HEK293 (cell line): ENCODE data around the gene DDR2.
A peak's percentile ranks its signal among the peaks of the same experiment; 100 is the strongest.

Experiments used
- KLF16 ChIP-seq: fragments of 450-650 bp; formaldehyde crosslinking; IDR thresholded peaks from 2 replicates; pipeline ENCODE4 v1.5.1; 2017; ENCODE audit warnings: missing biosample characterization, missing genetic modification characterization
- KLF8 ChIP-seq: fragments of 450-650 bp; formaldehyde crosslinking; IDR thresholded peaks from 2 replicates; pipeline ENCODE4 v1.5.1; 2016; ENCODE audit warnings: missing biosample characterization, missing genetic modification characterization
- OSR2 ChIP-seq: fragments of 450-650 bp; formaldehyde crosslinking; IDR thresholded peaks from 2 replicates; pipeline ENCODE4 v1.5.1; 2016; ENCODE audit warnings: missing biosample characterization, missing genetic modification characterization
- REPIN1 ChIP-seq: fragments of 450-650 bp; formaldehyde crosslinking; IDR thresholded peaks from 2 replicates; pipeline ENCODE4 v1.5.1; 2017; ENCODE audit warnings: missing biosample characterization, missing genetic modification characterization, low read depth
- SCRT1 ChIP-seq: fragments of 450-650 bp; formaldehyde crosslinking; IDR thresholded peaks from 2 replicates; pipeline ENCODE4 v1.5.1; 2016; ENCODE audit warnings: missing biosample characterization, missing genetic modification characterization, borderline replicate concordance
- ZNF138 ChIP-seq: fragments of 450-650 bp; formaldehyde crosslinking; IDR thresholded peaks from 2 replicates; pipeline ENCODE4 v1.5.1; 2016; ENCODE audit warnings: missing biosample characterization, missing genetic modification characterization, borderline replicate concordance
- ZNF155 ChIP-seq: fragments of 450-650 bp; formaldehyde crosslinking; IDR thresholded peaks from 2 replicates; pipeline ENCODE4 v1.5.1; 2016; ENCODE audit warnings: missing biosample characterization, missing genetic modification characterization
- ZNF214 ChIP-seq: fragments of 450-650 bp; formaldehyde crosslinking; IDR thresholded peaks from 2 replicates; pipeline ENCODE4 v1.5.1; 2017; ENCODE audit warnings: missing biosample characterization, mild to moderate bottlenecking, missing genetic modification characterization, borderline replicate concordance
- ZNF324 ChIP-seq: fragments of 450-650 bp; formaldehyde crosslinking; IDR thresholded peaks from 2 replicates; pipeline ENCODE4 v1.5.1; 2016; ENCODE audit warnings: missing biosample characterization, missing genetic modification characterization
- ZNF560 ChIP-seq: fragments of 450-650 bp; formaldehyde crosslinking; IDR thresholded peaks from 2 replicates; pipeline ENCODE4 v1.5.1; 2017; ENCODE audit warnings: missing biosample characterization, missing genetic modification characterization, borderline replicate concordance
- ZNF561 ChIP-seq: fragments of 450-650 bp; IDR thresholded peaks from 2 replicates; pipeline ENCODE4 v1.5.1; 2018; ENCODE audit warnings: missing biosample characterization, missing genetic modification characterization, borderline replicate concordance
- ZNF624 ChIP-seq: fragments of 450-650 bp; formaldehyde crosslinking; IDR thresholded peaks from 2 replicates; pipeline ENCODE4 v1.5.1; 2017; ENCODE audit warnings: missing biosample characterization, missing genetic modification characterization
- ZNF626 ChIP-seq: fragments of 450-650 bp; sonication (Bioruptor Pico); formaldehyde crosslinking; IDR thresholded peaks from 2 replicates; pipeline ENCODE4 v1.5.1; 2018; ENCODE audit warnings: missing biosample characterization, missing genetic modification characterization, inconsistent platforms
- ZNF664 ChIP-seq: fragments of 450-650 bp; formaldehyde crosslinking; IDR thresholded peaks from 2 replicates; pipeline ENCODE4 v1.5.1; 2016; ENCODE audit warnings: missing biosample characterization, missing genetic modification characterization
- ZSCAN16 ChIP-seq: fragments of 450-650 bp; formaldehyde crosslinking; IDR thresholded peaks from 2 replicates; pipeline ENCODE4 v1.5.1; 2016; ENCODE audit warnings: missing biosample characterization, missing genetic modification characterization
- TF ChIP-seq, protein P1 (sequence below): fragments of 450-650 bp; formaldehyde crosslinking; conservative IDR thresholded peaks from 2 replicates; pipeline ENCODE4 v1.5.1; 2016; ENCODE audit warnings: low read depth, missing biosample characterization, missing genetic modification characterization
- TF ChIP-seq, protein P2 (sequence below): fragments of 450-650 bp; formaldehyde crosslinking; IDR thresholded peaks from 2 replicates; pipeline ENCODE4 v1.5.1; 2016; ENCODE audit warnings: missing biosample characterization, missing genetic modification characterization
- TF ChIP-seq, protein P3 (sequence below): fragments of 450-650 bp; formaldehyde crosslinking; IDR thresholded peaks from 2 replicates; pipeline ENCODE4 v1.5.1; 2016; ENCODE audit warnings: missing biosample characterization, missing genetic modification characterization
- TF ChIP-seq, protein P4 (sequence below): fragments of 450-650 bp; formaldehyde crosslinking; IDR thresholded peaks from 2 replicates; pipeline ENCODE4 v1.5.1; 2016; ENCODE audit warnings: missing biosample characterization, missing genetic modification characterization, low read depth
- TF ChIP-seq, protein P5 (sequence below): fragments of 450-650 bp; formaldehyde crosslinking; IDR thresholded peaks from 2 replicates; pipeline ENCODE4 v1.5.1; 2017; ENCODE audit warnings: missing biosample characterization, missing genetic modification characterization
- TF ChIP-seq, protein P6 (sequence below): fragments of 450-650 bp; formaldehyde crosslinking; IDR thresholded peaks from 2 replicates; pipeline ENCODE4 v1.5.1; 2016; ENCODE audit warnings: missing biosample characterization, missing genetic modification characterization, borderline replicate concordance

The DDR2 gene

DNA sequence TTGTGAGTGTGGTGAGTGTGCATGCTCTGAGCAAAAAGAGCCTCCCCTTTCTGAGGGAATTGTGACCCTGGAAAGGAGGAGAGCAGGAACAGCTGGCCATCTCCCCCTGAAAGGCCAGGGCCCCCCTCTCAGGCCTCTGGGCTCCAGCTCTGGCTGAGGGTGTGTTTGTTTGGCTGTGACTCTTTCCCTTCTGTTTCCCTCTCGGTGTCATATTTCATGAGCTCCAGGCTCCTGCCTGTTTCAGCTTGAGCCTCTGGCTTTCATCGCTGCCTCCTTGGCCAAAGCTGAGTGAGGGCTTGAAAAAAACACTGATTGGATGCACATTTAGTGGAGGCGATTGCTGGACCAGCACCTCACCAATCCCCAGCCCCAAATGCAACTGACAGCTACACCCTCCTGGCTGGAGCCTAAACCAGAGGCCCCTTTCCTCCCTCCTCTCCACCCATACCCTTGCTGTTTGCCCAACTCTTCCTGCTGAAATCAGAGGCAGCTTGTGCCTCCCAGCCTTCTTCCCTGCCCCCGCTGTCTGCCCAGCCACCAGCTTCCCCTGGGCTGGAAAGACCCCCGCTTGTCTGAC, 64.1 kb downstream of the DDR2 start (continued):
- TF ChIP-seq ZNF214 (tag by site-specific recombination) = no peak
- peak; percentile 65 for TF ChIP-seq OSR2
- TF ChIP-seq ZNF664 (tag by site-specific recombination) = no peak
- peak; percentile 85; the same call in 1 of the 2 replicates for TF ChIP-seq ZNF561
- TF ChIP-seq, protein P1, sequence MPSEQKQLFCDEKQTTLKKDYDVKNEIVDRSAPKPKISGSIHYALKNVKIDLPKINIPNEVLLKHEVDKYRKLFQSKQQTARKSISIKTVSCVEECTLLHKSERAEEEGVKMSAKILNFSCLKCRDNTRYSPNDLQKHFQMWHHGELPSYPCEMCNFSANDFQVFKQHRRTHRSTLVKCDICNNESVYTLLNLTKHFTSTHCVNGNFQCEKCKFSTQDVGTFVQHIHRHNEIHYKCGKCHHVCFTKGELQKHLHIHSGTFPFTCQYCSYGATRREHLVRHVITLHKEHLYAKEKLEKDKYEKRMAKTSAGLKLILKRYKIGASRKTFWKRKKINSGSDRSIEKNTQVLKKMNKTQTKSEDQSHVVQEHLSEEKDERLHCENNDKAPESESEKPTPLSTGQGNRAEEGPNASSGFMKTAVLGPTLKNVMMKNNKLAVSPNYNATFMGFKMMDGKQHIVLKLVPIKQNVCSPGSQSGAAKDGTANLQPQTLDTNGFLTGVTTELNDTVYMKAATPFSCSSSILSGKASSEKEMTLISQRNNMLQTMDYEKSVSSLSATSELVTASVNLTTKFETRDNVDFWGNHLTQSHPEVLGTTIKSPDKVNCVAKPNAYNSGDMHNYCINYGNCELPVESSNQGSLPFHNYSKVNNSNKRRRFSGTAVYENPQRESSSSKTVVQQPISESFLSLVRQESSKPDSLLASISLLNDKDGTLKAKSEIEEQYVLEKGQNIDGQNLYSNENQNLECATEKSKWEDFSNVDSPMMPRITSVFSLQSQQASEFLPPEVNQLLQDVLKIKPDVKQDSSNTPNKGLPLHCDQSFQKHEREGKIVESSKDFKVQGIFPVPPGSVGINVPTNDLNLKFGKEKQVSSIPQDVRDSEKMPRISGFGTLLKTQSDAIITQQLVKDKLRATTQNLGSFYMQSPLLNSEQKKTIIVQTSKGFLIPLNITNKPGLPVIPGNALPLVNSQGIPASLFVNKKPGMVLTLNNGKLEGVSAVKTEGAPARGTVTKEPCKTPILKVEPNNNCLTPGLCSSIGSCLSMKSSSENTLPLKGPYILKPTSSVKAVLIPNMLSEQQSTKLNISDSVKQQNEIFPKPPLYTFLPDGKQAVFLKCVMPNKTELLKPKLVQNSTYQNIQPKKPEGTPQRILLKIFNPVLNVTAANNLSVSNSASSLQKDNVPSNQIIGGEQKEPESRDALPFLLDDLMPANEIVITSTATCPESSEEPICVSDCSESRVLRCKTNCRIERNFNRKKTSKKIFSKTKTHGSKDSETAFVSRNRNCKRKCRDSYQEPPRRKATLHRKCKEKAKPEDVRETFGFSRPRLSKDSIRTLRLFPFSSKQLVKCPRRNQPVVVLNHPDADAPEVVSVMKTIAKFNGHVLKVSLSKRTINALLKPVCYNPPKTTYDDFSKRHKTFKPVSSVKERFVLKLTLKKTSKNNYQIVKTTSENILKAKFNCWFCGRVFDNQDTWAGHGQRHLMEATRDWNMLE = no peak
- TF ChIP-seq, protein P2, sequence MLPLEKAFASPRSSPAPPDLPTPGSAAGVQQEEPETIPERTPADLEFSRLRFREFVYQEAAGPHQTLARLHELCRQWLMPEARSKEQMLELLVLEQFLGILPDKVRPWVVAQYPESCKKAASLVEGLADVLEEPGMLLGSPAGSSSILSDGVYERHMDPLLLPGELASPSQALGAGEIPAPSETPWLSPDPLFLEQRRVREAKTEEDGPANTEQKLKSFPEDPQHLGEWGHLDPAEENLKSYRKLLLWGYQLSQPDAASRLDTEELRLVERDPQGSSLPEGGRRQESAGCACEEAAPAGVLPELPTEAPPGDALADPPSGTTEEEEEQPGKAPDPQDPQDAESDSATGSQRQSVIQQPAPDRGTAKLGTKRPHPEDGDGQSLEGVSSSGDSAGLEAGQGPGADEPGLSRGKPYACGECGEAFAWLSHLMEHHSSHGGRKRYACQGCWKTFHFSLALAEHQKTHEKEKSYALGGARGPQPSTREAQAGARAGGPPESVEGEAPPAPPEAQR = no peak
- TF ChIP-seq, protein P3, sequence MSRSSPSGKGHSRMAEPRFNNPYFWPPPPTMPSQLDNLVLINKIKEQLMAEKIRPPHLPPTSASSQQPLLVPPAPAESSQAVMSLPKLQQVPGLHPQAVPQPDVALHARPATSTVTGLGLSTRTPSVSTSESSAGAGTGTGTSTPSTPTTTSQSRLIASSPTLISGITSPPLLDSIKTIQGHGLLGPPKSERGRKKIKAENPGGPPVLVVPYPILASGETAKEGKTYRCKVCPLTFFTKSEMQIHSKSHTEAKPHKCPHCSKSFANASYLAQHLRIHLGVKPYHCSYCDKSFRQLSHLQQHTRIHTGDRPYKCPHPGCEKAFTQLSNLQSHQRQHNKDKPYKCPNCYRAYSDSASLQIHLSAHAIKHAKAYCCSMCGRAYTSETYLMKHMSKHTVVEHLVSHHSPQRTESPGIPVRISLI (tag by site-specific recombination) = peak; percentile 61; the same call in 1 of the 2 replicates
- TF ChIP-seq SCRT1 (tag by site-specific recombination) = no peak
- no peak for TF ChIP-seq ZSCAN16 (tag by site-specific recombination)
- TF ChIP-seq ZNF560 (tag by site-specific recombination) = no peak
- TF ChIP-seq ZNF624 (tag by site-specific recombination) = no peak
- TF ChIP-seq ZNF155 = no peak
- no peak for TF ChIP-seq ZNF324 (tag by site-specific recombination)
- TF ChIP-seq, protein P4, sequence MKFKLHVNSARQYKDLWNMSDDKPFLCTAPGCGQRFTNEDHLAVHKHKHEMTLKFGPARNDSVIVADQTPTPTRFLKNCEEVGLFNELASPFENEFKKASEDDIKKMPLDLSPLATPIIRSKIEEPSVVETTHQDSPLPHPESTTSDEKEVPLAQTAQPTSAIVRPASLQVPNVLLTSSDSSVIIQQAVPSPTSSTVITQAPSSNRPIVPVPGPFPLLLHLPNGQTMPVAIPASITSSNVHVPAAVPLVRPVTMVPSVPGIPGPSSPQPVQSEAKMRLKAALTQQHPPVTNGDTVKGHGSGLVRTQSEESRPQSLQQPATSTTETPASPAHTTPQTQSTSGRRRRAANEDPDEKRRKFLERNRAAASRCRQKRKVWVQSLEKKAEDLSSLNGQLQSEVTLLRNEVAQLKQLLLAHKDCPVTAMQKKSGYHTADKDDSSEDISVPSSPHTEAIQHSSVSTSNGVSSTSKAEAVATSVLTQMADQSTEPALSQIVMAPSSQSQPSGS (tag by site-specific recombination) = no peak
- TF ChIP-seq, protein P5, sequence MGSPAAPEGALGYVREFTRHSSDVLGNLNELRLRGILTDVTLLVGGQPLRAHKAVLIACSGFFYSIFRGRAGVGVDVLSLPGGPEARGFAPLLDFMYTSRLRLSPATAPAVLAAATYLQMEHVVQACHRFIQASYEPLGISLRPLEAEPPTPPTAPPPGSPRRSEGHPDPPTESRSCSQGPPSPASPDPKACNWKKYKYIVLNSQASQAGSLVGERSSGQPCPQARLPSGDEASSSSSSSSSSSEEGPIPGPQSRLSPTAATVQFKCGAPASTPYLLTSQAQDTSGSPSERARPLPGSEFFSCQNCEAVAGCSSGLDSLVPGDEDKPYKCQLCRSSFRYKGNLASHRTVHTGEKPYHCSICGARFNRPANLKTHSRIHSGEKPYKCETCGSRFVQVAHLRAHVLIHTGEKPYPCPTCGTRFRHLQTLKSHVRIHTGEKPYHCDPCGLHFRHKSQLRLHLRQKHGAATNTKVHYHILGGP (tag by site-specific recombination) = no peak
- TF ChIP-seq ZNF626 (tag by site-specific recombination) = no peak
- TF ChIP-seq KLF8 (tag by site-specific recombination) = no peak
- TF ChIP-seq ZNF138 (tag by site-specific recombination) = no peak
- no peak for TF ChIP-seq REPIN1 (tag by site-specific recombination)
- no peak for TF ChIP-seq KLF16 (tag by site-specific recombination)
- TF ChIP-seq, protein P6, sequence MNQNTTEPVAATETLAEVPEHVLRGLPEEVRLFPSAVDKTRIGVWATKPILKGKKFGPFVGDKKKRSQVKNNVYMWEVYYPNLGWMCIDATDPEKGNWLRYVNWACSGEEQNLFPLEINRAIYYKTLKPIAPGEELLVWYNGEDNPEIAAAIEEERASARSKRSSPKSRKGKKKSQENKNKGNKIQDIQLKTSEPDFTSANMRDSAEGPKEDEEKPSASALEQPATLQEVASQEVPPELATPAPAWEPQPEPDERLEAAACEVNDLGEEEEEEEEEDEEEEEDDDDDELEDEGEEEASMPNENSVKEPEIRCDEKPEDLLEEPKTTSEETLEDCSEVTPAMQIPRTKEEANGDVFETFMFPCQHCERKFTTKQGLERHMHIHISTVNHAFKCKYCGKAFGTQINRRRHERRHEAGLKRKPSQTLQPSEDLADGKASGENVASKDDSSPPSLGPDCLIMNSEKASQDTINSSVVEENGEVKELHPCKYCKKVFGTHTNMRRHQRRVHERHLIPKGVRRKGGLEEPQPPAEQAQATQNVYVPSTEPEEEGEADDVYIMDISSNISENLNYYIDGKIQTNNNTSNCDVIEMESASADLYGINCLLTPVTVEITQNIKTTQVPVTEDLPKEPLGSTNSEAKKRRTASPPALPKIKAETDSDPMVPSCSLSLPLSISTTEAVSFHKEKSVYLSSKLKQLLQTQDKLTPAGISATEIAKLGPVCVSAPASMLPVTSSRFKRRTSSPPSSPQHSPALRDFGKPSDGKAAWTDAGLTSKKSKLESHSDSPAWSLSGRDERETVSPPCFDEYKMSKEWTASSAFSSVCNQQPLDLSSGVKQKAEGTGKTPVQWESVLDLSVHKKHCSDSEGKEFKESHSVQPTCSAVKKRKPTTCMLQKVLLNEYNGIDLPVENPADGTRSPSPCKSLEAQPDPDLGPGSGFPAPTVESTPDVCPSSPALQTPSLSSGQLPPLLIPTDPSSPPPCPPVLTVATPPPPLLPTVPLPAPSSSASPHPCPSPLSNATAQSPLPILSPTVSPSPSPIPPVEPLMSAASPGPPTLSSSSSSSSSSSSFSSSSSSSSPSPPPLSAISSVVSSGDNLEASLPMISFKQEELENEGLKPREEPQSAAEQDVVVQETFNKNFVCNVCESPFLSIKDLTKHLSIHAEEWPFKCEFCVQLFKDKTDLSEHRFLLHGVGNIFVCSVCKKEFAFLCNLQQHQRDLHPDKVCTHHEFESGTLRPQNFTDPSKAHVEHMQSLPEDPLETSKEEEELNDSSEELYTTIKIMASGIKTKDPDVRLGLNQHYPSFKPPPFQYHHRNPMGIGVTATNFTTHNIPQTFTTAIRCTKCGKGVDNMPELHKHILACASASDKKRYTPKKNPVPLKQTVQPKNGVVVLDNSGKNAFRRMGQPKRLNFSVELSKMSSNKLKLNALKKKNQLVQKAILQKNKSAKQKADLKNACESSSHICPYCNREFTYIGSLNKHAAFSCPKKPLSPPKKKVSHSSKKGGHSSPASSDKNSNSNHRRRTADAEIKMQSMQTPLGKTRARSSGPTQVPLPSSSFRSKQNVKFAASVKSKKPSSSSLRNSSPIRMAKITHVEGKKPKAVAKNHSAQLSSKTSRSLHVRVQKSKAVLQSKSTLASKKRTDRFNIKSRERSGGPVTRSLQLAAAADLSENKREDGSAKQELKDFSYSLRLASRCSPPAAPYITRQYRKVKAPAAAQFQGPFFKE (tag by site-specific recombination) = no peak
